HFFc6 (cell line): Measurements from ENCODE around the gene NUDCD2. TPM values are rescaled to one million over a fixed set of nuclear protein-coding genes. Genes with fewer than 3 reads are reported as not detected.
"Not testable (repeated sequence)": the region's sequence is repeated elsewhere in the genome, so short reads cannot be mapped to it uniquely, and the experiment has no call there.

Experiments used
- DNase-seq: peaks from one replicate; pipeline ENCODE4 v3.0.0-alpha.2; 2018
- H3K27ac Mint-ChIP-seq: 2 replicates; pipeline ENCODE4 v1.8.0; 2020; ENCODE audit warnings: mild to moderate bottlenecking, mixed read lengths
- H3K27me3 Mint-ChIP-seq: 2 replicates; pipeline ENCODE4 v1.8.0; 2021; ENCODE audit warnings: mild to moderate bottlenecking, moderate library complexity, mixed read lengths; ENCODE audit not compliant: insufficient read depth
- H3K36me3 Mint-ChIP-seq: 2 replicates; pipeline ENCODE4 v1.8.0; 2021; ENCODE audit warnings: low read depth, mixed read lengths
- H3K4me1 Mint-ChIP-seq: 2 replicates; pipeline ENCODE4 v1.8.0; 2020; ENCODE audit warnings: low read depth, mixed read lengths
- H3K4me3 Mint-ChIP-seq: 2 replicates; pipeline ENCODE4 v1.8.0; 2020; ENCODE audit warnings: mild to moderate bottlenecking, moderate library complexity, mixed read lengths
- H3K9me3 Mint-ChIP-seq: 2 replicates; pipeline ENCODE4 v1.8.0; 2020; ENCODE audit warnings: mild to moderate bottlenecking, mixed read lengths
- CTCF ChIP-seq: fragments of 200-600 bp; sonication (generic); IDR thresholded peaks from 2 replicates; pipeline ENCODE4 v1.5.0; 2021; ENCODE audit warnings: antibody characterized with exemption, mild to moderate bottlenecking
- total RNA-seq, 6 experiments: library from RNA; stranded (reverse); fragmentation: NEBNext Ultra II Directional; extraction: Animal tissue kit (Norgen Biotek cat#: 25700); gene quantifications; 2 replicates in 1 of 6; 3 replicates in 5 of 6; pipeline ENCODE4 v1.2.3, GENCODE V29; 2021

NUDCD2 gene
- total RNA-seq, 6 experiments from 2014 or later, result 15.9 to 22.4 (median 18.4) TPM

- Mint-ChIP-seq H3K27ac (peak overlapping the region; percentile 14; the same call in 1 of the 2 replicates), H3K36me3 (peaks cover 29% of the 10 kb centered on the region), H3K27me3 (no peaks in the 10 kb centered on the region), H3K9me3 (no peaks in the 10 kb centered on the region; the same call in 1 of the 2 replicates), H3K4me3 (no peak overlapping the region), H3K4me1 (peaks cover 46% of the 10 kb centered on the region)
- TF ChIP-seq CTCF, result no peak
- no peak for DNase-seq
Measured at GRCh38 chr5:163456029-163456589, 3.8 kb downstream of the NUDCD2 start.

- H3K9me3 Mint-ChIP-seq, DNase-seq, H3K27ac Mint-ChIP-seq, H3K27me3 Mint-ChIP-seq, H3K4me3 Mint-ChIP-seq: not testable (repeated sequence)
- Mint-ChIP-seq H3K36me3 (peaks cover 34% of the 10 kb centered on the region), H3K4me1 (peaks cover 46% of the 10 kb centered on the region)
Measured at GRCh38 chr5:163455406-163455805, 4.5 kb downstream of the NUDCD2 start.

- Mint-ChIP-seq H3K36me3 (peaks cover 44% of the 10 kb centered on the region), H3K9me3 (no peaks in the 10 kb centered on the region), H3K27ac (no peak overlapping the region), H3K27me3 (no peaks in the 10 kb centered on the region), H3K4me1 (peaks cover 38% of the 10 kb centered on the region), H3K4me3 (no peak overlapping the region)
- DNase-seq, result peak; percentile 21
- TF ChIP-seq CTCF, result no peak
Measured at GRCh38 chr5:163453705-163454104, 6.2 kb downstream of the NUDCD2 start.

- no peak overlapping the region for H3K27ac Mint-ChIP-seq
- H3K4me1 Mint-ChIP-seq, result peaks cover 23% of the 10 kb centered on the region
- H3K9me3 Mint-ChIP-seq, result no peaks in the 10 kb centered on the region
- H3K36me3 Mint-ChIP-seq, result peaks cover 63% of the 10 kb centered on the region
- no peak for TF ChIP-seq CTCF
- no peaks in the 10 kb centered on the region for H3K27me3 Mint-ChIP-seq
- H3K4me3 Mint-ChIP-seq, result no peak overlapping the region
- no peak for DNase-seq
Measured at GRCh38 chr5:163451489-163451888, 8.4 kb downstream of the NUDCD2 start.

GRCh38 chr5:163448491-163448890, 11.4 kb downstream of the NUDCD2 start:
- Mint-ChIP-seq H3K9me3 (no peaks in the 10 kb centered on the region), H3K36me3 (peaks cover 54% of the 10 kb centered on the region), H3K27ac (no peak overlapping the region), H3K27me3 (no peaks in the 10 kb centered on the region), H3K4me1 (peaks cover 5% of the 10 kb centered on the region; the same call in 1 of the 2 replicates), H3K4me3 (no peak overlapping the region)
- no peak for DNase-seq
- TF ChIP-seq CTCF, result no peak

GRCh38 chr5:163447875-163448274, 12.0 kb downstream of the NUDCD2 start:
- Mint-ChIP-seq H3K27me3 (no peaks in the 10 kb centered on the region), H3K27ac (no peak overlapping the region; the same call in 1 of the 2 replicates), H3K4me1 (peaks cover 4% of the 10 kb centered on the region; the same call in 1 of the 2 replicates), H3K4me3 (no peak overlapping the region), H3K9me3 (no peaks in the 10 kb centered on the region), H3K36me3 (peaks cover 54% of the 10 kb centered on the region)
- no peak for DNase-seq
- TF ChIP-seq CTCF, result no peak
